Esophagus squamous epithelium (tissue), 4 donors: ENCODE measurements around the gene HMGB1.

ENCODE experiments used
- CTCF ChIP-seq, 6 experiments: fragments of 450-650 bp in 4 of 6; fragments of 200-600 bp in 2 of 6; sonication (generic) in 2 of 6; IDR thresholded peaks; one replicate each; pipeline ENCODE4 v1.5.1; 2016 to 2019; ENCODE audit warnings: antibody characterized with exemption in 6 of 6, mild to moderate bottlenecking in 4 of 6, moderate library complexity in 4 of 6
- POLR2A ChIP-seq, 4 donors: fragments of 450-650 bp; IDR thresholded peaks; one replicate each; pipeline ENCODE4 v1.6.1; 2017; ENCODE audit warnings: antibody characterized with exemption in 4 of 4, mild to moderate bottlenecking in 4 of 4, moderate library complexity in 3 of 4

GRCh38 chr13:30457306-30457891 lies 8.3 kb downstream of the HMGB1 start:
- no peak for TF ChIP-seq CTCF (IDR thresholded peaks at IDR 0.05)
- TF ChIP-seq POLR2A (IDR thresholded peaks at IDR 0.05), result no peak
